HK-2 (cell line): ENCODE results near the gene CEBPA.
"Not testable (repeated sequence)": the region's sequence is repeated elsewhere in the genome, so short reads cannot be mapped to it uniquely, and the experiment has no call there.

Experiments used
- DNase-seq: peaks from one replicate; pipeline ENCODE4 v3.0.0-alpha.2; 2018; ENCODE audit not compliant: unreplicated experiment

The CEBPA gene

DNA sequence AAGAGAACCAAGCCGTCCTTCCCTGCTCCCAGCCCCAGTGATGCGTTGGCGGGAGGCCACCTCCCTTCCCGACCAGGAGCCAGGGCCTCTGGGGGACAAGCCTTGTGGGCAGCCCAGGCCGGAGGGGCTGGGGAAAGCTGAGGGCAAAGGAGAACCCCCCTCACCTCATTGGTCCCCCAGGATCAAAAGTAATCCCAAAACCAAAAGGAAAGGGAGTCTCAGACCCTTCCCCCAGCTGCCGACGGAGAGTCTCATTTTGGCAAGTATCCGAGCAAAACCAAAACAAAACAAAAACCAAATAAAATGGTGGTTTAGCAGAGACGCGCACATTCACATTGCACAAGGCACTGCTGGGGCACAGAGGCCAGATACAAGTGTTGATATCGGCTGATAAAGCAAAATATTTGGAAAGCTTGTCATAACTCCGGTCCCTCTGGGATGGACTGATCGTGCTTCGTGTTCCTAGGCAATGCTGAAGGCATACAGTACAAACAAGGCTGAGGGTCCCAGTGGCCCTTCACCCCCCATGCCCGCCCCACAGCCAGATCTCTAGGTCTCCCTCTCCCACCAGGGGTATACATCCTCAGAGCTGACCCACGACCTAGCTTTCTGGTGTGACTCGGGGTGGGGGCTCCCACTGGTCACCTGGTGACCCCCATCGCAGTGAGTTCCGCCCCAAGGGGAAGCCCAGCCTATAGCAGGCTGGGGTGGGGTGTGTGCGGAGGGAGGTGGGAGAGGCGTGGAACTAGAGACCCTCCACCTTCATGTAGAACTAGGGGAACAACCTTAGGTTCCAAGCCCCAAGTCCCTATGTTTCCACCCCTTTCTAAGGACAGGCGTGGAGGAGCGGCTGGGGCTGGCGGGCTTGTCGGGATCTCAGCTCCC is 2.1 kb downstream of the CEBPA start:
- DNase-seq = no peak

DNA sequence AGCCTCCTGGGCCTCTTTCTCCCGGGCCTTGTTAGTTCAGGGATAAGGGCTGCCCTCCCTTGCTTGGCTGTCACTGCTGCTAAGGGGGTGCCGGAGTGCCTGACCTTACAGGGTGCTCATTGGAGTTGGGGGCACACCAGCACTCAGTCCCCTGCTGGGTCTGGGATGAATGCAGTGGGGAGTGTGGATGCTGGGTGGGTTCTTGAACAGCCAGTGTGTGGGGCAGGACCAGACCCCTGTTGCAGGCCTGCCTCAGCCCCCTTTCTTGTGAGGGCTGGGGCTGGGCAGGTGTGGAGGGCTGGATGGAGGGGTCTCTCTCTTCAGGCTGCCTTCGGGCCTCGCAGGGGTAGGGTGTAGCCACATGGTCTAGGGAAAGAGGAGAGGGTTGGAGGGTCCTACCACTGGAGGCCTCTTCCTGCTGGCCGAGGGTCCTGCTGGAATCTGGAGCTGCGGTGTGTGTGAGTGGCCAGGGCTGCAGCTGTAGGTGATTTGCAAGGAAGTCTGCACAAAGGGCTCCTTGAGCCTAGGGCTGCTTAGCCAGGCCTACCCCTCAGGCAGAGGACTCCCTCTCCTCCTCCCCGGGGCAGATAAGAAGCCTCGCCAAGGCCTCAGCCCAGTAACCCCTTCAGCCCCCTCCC is 3.2 kb downstream of the CEBPA start:
- DNase-seq = no peak

DNA sequence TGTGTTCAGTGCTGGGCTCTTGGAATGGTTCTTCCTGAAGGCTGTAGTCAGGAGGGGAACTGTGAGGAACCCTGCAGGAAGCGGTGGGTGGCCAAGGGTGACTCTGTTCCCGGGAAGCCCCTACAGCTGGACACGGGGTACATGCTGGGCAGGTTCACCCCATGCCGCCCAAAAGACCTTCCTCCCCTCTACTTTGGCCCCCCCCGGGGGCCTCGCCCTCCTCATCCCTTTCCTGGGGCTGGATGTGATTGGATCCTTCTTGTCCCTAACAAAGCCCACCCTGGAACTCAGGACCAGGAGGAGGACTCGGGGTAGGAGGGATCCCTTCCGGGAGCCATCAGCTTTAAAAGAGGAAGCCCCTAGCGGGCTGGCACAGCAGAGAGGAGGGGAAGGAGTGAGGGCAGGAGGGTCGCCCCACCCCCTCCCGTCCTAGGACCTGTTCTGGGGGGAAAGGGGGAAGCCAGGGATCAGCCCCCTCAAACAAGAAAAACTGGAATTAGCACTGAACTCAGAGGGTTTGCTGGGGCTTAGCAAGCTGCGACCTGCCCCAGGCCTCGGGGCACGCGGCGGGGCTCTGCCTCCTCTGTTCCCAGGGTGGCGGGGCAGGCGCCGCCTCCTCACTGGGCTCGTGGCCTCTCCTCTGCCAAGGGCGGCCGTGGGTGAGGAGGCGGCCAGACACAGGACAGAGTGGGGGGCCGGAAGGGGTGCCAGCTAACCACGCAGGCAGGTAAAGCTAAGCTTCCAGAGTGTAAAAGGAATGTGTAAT is 4.0 kb downstream of the CEBPA start:
- DNase-seq = no peak

DNA sequence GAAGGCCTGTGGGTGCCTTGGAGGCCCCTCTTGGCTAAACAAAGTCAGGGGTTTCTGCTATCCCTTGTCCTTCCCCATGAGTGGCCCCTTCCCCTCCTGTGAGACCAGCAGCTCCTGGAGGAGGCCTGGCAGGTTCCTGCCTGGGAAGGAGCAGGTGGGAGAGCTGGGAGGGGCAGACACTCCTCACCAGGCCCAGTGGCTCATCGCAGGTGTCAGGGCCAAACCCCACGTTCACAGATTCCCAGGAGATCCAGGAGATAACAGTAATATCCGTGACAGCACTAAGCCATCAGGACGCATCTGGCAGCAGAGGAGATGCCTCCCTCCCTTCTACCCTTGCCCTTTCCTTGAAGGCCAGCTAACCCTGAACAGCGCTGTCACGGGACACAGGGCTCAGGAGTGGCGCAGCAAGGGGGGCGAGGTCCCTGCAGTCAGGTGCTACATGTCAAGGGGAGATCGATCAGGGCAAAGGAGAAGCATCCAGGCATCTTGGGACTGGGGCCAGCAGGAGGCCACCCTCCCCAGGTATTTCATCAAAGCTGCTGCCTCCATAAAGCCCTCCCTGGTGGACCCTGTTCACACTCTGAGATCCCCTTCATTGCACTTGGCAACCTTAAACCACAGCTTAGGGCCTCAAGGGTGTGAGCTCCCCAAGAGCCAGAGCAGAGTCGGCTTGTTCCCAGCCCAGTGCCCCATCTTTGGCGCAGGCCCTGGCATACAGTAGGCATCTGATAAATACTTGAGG is 4.8 kb downstream of the CEBPA start:
- DNase-seq = no peak

DNA sequence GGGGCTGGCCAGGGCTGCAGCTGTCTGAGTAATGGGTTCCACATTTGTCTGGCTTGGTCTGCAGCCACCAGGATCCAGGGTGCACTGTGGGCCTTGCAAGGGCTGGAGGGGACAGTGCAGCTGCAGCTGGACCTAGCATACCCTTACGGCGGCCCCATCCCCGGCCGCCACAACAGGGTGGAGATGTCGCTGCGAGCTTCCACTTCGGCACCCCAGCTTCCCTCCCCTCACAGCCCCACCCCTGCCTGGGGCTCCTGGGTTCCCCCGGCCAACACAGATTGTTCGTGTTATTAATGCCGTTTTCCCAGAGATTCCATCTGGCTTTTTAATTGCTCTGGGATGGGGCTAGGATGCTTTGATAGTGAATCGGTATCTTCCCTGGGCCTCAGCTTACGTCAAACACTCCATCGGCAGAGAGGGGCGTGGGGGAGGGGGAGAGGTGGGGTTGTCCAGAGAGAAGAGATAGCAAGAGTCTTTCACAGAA is 5.8 kb downstream of the CEBPA start:
- no peak for DNase-seq

DNA sequence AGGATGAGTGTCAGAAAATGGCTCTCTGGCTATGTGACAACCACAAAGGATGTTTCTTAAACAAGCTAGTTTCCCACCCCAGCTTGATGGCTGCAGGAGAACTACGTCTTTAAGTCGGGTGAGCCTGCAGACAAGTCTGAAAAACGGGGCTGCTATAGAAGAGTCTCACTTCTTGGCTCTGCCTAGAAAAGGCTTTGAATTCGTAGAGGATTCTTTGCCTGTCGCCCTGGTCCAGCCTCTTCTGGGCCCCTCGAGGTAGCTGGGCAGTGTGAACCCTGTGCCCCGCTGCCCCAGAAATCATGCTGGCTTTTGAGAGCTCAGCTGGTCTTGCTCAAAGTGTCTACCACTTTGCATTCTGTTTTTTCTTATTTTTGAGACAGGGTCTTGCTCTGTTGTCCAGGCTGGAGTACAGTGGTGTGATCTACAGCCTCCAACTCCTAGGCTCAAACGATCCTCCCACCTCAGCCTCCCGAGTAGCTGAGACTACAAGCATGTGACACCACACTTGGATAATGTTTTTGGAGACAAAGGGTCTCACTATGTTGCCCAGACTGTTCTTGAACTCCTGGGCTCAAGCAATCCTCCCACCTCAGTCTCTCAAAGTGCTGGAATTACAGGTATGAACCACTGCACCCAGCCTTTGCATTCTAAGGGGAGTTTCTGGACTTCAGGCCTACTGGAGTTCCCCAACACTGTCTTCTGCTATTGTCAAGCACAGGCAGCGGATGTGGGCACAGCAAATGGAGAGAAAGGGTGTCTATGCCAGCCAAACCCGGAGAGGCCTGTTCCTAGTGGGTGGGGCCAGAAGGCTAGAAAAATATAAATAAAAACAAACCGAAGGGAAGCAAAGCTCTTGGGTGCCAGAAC is 6.5 kb downstream of the CEBPA start:
- no peak for DNase-seq

DNA sequence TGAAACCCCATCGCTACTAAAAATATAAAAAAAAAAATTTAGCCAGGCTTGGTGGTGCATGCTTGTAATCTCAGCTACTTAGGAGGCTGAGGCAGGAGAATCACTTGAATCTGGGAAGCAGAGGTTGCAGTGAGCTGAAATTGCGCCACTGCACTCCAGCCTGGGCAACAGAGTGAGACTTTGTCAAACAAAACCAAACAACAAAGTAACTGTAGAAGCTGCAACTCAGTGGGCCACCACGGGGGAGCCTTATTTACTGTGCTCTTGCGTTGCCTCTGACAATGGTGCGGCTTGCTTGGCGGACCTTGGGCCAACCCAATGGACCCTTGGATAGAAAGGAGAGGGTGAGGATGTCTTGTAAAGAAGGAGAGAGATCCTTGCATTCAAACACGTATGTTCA is 7.3 kb downstream of the CEBPA start:
- not testable (repeated sequence) for DNase-seq

DNA sequence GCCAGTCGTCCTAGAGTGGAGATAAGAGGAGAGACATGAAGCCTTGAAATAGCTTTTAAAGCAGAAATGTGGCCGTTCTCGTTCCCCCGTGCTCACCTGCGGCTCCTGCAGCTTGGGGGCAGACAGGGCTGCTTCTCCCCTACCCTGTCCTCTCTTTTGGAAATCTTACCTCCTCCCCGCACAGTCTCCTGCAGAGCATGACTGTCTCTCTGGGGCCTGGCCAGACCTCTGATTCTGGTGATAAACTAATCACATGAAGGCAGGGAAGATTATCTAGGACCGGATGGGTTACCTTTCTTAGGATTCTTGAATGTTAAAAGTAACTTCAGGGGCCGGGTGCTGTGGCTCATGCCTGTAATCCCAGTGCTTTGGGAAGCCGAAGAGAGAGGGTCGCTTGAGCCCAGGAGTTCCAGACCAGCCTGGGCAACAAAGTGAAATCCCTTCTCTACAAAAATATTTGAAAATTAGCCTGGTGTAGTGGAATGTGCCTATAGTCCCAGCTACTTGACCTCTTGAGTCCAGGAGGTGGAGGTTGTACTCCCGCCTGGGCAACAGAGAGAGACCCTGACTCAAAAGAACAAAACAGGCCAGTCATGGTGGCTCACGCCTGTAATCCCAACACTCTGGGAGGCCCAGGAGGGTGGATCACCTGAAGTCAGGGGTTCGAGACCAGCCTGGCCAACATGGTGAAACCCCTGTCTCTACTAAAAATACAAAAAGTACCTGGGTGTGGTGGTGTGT is 8.1 kb downstream of the CEBPA start:
- no peak for DNase-seq

DNA sequence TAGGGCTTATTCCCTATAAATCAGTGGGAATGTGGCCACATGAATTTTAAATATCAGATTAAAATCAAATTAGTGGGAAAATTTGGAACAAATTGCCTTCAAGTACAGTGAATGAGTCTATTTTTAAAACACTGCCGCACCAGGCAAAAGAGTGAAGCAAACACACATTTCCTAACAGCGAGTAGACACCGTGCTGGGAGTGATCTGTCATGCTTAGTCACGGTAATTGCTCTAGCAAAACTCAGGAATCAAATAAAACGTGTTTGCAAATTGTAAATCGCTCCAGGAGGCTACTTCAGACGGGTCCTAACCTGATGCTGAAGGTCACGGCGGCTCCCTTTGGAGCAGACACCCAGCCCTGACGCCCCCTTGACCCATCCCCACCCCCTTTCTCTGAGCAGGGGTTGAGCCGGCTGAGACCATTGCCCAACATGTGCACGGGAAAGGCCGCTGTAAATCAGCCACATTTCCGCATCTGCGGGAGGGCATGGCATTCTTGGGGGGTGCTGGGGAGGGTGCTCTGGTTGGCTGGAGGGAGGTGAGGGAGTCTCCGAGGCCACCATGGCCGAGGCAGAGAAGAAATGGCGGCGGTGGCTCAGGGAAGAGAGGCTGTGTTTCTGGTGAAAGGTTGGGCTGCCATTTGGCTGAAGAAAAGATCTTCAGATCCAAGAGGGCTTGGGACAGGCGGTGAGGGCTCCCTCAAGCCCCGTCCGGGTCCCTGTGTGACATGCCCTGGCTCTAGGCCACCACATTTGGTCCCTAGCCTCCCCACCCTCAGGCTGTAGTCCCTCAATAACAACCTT is 8.9 kb downstream of the CEBPA start:
- DNase-seq = peak; percentile 31

DNA sequence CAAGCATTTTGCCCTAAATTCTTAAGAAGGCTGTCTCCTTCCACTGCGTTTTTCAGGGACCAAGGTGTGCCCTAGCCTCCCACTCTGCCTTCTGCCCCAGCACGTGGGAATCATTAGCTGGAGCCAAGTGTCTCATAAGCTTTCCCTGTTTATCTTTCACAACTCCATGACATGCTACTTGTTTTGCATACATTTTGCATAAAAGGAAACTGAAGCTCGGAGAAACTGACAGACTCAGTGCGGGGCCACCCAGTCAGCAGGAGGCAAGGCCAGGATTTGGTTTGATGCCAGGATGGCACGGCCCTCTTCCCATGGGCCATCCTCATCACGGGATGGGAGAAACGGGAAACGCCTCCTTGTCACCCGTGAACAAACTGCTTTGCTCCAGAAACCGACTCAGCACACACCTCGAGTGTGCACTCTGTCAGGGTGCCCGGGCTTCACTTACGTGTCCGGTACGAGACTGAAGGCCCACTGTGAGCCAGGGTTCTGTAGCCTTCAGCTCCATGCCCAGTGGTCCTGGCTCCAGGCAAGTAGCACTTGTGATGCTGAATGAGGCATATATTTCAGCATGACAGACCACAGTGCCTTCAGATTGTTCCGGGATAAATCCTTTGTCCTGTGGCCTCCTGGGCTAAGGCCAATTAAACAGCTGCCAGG is 9.6 kb downstream of the CEBPA start:
- DNase-seq = peak; percentile 34

DNA sequence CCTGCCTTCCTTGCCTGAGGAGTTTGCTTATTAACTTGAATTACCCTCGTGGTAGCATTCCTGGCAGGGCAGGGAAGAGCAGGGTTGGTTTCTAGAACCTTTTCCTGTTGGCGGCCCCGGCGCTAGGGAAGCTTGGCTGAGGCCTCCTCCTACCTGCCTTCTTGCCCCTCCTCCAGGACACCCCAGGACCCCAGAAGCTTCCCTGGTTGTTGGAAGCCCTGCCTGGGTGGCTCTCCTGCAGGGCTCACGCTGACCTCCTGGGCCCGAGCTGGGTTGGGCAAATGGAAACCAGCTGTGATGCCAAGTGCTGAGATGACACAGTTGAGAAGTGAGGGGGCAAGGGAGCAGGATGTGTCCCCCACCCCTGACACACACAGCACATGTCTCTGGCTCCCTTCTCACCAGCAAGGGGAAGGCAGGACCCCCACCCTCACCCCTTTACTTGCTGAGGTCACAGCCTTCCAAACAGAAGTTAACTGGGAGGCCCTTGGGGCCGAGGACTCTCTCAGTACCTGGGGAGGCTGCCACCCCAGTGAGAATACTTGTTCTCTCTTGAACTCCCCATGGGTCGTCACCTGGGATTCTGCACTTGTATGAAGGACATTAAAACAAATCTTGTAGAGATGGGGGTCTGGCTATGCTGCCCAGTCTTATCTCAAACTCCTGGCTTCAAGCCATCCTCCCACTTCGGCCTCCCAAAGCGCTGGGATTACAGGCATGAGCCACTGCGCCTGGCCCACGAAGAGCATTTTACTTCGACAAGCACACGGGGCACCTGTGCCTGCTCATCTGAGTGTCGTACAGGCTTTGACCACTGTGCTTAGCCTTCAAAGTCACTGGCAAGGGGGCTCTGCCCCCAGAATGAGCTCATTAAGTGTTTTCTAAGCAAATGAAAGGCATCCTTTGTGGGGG is 10.5 kb downstream of the CEBPA start:
- peak; percentile 76 for DNase-seq

DNA sequence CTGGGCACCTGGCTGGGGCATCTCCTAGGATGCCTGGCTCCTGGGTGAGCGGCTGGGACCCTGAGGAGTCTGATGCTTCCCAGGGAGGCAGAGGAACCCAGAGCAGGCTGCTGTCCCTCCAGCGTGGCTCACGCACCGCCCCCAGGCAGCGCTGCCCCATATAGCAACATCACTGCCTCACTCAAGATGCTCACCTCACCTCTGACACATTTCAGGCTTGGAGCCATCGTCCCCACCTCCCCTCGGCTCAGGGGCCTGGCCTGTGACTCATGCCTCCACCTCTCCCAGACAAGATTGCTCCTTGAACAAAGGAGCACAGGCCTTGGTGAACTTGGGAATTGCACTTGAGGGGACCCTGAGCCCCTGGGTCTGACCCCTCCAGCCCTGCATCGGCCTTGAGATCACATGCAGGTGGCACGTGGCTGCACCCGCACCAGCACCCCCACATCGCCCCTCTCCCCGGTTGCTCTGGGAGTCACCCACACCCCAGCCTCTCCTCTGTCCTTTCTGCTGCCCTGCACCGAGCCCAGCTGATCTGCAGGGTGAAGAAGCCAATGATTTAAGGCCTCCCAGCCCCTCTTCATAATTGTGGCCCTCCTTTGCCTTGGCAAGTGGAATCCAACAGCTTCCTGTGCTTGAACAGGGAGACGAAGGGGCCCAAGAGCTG is 11.2 kb downstream of the CEBPA start:
- DNase-seq = peak; percentile 86

DNA sequence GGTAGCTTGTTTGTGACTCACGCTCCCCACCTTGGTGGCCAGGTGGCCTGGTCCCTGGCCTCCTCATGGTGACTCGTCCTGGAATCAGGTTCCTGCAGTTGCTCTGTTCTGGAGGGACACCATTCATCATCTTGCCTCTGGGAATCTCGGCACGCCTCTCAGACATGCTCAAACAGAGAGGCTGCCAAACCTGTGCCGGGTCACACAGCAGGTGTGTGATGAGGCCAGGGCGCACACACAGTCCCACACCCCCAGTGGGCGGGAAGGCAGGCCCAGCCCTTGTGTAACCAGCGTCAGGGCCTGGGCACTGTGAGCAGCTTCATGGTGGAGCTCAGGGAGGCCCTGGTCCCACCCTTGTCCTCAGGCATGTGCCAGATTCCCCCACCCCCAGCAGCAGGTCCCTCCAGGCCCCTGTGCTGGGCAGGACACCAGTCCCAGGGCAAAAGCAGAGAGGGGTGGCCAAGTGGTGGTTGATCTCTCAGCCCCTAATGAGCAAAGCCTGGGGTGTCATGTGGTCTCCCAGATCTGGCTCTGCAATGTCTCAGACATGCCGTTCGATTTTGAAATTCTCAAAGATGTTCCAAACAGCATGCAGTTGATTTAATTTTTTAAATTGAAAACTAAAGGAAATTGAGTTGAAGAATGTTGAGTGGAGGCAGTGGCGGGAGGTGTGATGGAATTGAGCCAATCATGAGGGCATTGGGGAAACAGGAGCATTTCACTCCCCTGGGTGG is 12.1 kb downstream of the CEBPA start:
- DNase-seq = no peak

DNA sequence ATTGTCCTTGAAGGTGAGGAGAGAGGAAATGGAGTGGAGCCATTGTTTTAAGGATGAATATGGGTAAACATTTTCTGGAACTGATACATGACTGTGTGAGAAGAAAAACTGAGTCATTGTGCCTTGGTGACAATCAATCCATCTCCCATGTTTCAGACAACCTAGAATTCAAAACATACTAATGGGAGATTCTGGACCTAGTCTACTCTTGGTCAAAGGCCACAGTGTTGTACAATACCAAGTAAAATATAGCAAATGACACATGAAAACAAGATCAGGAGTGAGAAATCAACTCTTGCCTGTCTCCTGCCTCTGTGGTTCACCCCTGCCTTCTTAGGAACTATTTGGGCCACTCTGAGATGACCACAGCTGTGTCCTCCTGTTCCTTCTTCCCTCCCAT is 13.1 kb downstream of the CEBPA start:
- no peak for DNase-seq

DNA sequence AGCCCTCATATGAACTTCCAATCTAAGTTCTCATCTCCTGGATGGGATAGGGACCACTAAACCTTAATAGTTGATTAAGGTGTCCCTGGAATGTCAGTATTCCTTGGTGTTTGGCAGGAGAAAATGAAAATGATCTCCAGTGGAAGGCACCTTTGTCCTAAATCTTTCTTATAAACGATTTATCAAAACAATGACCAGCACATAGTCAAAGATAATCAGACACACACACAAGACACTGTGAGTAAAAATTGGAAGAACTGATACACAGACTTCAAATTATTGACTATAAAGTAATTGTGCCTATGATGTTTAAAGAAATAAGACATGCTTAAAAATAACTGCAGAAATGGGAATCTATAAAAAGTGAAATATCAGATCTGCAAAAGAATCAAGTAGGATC is 13.7 kb downstream of the CEBPA start:
- DNase-seq = no peak

DNA sequence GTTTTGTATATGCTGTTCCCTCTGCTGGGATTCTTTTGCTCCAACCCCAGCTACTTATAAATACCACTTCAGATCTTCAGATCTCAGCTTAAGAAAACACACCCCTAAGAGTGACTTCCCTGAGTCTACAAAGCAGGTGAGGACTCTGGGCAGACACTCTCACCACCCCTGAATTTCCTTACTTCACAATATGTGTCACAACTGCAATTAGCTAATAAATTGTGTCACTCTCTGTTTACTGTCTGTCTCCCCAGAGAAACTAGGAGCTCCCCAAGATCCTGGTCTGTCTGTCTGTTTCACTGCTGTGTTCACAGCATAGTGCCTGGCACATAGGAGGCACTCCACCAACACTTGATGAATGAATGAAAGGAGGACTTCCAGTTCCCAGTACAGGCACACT is 14.4 kb downstream of the CEBPA start:
- DNase-seq = no peak
